Left hindlimb (tissue), 1 donor: ENCODE measurements around the gene MORN3.
"Not testable (repeated sequence)": the region's sequence is repeated elsewhere in the genome, so short reads cannot be mapped to it uniquely, and the experiment has no call there.

Experiments
- DNase-seq: peaks from one replicate; pipeline ENCODE4 v3.0.0-alpha.2; 2018

MORN3 gene, protein sequence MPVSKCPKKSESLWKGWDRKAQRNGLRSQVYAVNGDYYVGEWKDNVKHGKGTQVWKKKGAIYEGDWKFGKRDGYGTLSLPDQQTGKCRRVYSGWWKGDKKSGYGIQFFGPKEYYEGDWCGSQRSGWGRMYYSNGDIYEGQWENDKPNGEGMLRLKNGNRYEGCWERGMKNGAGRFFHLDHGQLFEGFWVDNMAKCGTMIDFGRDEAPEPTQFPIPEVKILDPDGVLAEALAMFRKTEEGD

DNA sequence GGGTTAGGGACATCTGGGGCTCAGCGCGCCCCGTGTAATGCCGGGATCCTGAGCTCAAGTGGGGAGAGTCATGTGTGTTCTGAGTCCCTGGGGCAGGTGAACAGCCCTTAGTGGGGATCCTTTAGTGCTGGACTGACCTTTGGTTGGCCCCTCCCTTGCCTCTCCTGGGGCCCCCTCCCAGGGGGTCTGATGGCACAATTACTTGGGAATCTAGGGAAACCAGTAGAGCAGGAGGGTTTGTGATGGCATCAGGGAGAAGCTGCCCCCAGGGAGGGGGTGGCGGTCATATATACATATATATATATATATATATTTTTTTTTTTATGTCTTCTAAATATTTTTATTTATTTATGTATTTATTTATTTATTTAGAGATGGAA, at the start of gene MORN3:
Gene MORN3, minus strand, starts transcription at position 134 of the 380 bp plus-strand sequence. CDS start 171 bp downstream, outside the sequence.
- DNase-seq, result no peak

DNA sequence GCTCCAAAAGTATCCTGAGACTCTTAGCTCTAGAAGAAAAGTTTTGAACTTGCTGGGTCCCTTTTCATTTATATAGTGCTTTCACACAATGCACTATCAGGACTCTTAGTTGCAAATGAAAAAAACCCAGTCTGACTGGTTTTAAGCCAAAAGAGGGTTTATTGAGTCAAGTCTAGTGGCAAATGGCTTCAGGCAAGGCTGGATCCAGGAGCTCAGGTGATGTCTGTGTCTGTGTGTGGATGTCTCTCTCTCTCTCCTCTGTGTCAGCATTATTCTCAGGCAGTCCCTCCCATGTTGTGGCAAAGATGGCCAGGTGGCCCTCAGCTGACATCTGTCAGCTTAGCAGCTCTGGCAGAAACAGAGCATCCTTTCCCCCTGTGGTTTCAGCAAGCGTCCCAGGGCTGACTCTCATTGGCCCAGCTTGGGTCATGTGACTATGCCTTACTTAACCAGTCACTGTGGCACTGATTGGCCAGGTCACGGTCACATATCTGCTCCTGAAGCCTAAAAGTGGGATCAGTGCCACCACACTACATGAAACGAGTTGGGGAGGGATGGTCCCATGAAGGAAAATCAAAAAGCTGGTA, 49.3 kb upstream of the MORN3 start:
- DNase-seq, result no peak

DNA sequence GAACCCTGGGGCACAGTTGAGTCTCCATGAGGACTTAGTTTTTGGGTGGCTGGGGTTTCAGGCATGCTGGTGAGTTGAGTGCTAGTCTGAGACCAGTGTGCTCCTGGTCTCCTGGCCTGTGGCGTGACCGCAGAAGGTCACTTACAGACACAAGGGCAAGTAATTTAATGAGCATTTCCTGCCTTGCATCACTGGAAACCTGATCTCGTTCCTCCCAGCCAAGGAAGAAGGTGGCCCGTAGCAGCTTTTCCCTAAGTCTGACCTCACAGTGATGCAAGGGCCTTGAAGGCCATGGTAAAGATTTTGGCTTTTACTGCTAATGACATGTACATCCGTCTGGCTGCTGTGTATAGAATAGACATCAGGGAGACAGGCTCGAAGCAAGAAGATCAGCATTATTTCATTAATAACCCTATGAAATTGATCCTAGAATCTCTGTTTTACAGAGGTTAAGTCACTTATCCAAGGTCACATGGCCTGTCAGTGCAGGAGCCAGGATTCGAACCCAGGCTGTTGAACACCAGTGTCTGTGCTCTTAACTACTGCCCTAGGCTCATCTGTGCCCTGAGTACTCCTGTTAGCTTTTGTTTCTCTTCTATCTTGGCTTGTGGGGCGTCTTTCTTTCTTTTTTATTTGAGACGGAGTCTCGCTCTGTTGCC, 47.7 kb upstream of the MORN3 start:
- no peak for DNase-seq

DNA sequence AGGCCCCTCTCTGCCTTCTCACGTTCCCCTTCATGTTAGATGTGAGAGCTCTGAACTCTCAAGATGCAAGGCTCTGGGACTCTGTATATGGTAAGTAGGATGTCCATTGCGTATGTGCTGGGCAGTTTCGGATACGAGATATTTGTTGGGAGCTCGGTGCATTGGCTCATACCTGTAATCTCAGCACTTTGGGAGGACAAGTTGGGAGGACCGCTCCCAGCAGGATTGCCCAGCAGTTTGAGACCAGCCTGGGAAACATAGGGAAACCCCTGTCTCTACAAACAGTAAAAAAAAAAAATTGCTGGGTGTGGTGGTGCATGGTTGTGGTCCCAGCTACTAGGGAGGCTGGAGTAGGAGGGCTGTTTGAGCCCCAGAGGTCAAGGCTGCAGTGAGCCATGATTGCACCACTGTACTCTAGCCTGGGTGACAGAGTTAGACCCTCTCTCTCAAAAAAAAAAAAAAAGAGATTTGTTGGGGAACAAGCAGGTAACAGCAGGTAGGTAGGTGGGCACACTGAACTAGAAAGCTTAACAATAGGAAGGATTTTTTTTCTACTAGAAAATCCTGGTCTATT, 46.5 kb upstream of the MORN3 start:
- DNase-seq, result no peak

DNA sequence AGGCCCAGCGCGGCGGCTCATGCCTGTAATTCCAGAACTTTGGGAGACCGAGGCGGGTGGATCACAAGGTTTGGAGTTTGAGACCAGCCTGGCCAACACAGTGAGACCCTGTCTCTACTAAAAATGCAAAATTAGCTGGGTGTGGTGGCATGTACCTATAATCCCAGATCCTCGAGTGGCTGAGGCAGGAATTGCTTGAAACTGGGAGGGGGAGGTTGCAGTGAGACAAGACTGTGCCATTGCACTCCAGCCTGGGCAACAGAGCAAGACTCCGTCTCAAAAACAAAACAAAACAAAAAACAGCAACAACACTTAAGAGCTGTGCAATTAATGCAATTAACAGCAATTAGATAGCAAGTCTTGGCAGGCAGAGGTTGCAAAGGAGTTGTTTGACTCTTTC, 45.6 kb upstream of the MORN3 start:
- not testable (repeated sequence) for DNase-seq

DNA sequence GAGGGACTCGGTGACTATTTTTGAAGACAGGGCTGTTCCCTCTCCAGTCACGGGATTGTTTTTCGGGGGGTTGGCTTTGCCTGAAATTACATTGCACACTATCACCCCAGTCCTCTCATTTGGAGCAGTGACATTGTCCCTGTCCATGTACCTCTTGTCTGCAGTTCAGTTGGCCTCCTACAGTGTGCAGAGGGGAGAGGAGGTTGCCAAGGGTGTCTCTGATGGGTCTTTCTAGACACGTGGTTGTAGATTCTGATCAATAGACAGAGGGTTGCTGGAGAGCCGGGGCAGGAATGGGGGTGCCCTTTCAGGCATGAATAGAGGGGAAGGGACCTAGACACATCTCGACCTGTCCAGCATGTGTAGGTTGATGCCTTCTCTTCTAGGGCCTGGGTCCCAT, 44.3 kb upstream of the MORN3 start:
- DNase-seq, result no peak

DNA sequence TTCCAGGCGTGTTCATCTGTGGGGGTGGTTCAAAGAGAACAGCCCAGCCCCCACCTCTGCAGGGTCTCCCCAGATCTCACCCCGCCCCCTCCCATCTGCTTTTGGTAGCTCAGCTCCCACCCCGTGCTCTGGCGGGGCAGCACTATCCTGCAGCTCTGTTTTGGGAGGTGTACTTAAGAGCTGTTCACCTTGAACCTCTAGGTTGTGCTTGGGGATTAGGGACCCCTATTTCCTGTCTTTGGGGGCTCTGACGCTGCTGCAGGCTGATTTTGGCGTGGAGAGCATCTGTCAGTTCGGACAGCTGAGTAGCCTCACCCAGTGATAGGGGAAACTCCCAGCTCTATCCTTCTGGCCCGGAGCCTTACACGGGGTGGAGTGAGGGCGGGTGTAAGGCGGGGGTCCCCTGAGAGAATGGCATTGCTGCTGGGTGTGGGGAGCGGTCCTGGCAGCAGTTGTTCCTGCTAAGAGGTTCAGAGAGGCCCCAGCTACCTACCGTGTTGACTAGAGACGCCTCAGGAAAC, 43.9 kb upstream of the MORN3 start:
- peak; percentile 65 for DNase-seq

DNA sequence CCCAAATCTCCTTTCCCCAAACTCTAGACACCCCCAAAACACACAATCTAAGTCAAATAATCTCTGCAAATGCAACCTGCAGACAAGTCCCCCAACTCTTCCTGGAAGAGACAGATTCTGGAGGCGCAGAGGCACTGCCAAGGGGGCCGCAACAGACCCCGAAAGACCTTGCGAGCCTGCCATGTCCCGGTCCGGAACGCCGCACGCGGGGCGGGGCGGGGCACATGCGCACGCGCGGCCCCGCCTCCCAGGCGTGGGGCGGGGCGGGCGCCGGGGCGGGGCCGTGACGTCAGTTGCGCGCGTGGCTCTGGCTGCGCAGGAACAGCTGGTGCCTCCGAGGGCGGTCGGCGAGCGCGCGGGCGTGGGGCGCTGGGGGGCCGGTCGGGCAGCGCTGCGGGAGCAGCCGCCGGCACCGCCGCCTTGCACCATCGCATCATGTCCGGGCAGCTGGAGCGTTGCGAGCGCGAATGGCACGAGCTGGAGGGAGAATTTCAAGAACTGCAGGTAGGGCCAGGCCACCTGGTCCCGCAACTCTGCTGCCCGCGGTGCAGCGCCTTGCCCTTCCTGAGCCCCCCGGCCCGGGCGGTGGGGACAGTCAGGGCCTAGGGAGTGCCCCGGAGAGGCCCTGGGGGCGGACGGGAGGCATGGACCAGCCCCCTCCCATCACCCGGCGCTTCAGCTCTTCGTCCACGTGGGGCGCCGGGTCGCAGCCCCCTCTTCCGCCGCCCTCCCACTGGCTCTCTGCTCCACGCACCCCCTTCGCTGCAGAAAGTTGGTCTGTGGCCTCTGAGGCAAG, 43.2 kb upstream of the MORN3 start, which contains the start of gene TMEM120B:
Gene TMEM120B, plus strand, starts transcription at position 292 of the 796 bp plus-strand sequence. Its CDS starts 144 bp downstream, at position 436.
- DNase-seq, result peak; percentile 90

DNA sequence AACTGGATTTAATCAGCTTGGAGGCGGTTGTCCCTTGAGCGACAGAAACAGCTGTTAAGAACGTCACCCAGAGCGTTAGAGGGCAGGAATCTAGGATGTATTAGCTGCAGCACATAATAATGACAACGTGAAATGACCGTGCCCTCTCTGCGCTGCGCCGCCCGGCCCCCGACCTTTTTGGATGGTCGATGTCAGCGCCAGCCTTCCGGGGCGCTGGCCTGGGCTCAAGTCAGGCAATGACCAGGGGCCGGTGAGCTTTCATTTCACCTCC, 42.7 kb upstream of the MORN3 start:
- DNase-seq, result peak; percentile 74

DNA sequence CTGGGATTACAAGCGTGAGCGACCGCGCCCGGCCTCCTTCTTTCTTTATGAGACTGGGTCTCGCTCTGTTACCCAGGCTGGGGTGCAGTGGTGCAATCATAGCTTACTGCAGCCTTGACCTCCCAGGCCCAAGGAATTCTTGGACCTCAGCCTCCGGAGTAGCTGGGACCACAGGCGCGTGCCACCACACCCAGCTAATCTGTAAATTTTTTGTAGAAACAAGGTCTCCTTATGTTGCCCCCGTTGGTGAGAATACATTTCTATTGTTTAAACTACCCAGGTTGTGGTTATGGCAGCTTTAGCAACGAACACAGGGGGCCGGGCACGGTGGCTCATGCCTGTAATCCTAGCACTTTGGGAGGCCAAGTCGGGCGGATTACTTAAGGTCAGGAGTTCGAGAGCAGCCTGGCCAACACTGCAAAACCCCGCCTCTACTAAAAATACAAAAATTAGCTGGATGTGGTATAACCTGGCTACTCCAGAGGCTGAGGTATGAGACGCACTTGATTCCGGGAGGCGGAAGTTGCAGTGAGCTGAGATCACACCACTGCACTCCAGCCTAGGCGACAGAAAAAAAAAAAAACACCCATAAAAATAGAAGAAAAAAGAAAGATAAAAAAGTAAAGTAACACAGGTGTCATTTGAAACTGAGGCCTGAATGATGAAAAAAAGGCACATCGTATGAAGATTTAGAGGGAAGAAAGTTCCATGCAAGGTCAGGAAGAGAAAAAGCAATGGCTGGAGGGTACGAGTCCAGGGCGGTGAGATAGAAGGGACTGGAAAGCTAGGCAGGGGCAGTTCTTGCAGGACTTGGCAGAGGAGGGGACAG, 42.1 kb upstream of the MORN3 start:
- no peak for DNase-seq

DNA sequence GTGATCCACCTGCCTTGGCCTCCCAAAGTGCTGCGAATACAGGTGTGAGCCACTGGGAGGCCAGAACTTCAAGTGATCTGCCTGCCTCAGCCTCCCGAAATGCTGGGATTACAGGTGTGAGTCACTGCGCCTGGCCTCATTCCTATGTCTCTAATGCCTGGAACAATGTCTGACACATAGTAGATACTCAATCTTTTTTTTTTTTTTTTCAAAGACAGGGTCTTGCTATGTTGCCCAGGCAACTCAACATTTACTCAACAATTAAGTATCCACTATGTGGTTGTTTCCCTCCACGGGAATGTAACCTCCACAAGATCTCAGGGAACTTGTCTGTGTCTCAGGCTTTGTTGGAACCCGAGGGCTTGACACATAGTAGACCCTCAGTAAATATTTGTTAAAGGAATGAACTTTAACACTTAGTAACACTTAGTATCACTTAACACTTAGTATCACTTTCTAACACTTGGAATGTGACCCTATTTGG, 40.1 kb upstream of the MORN3 start:
- no peak for DNase-seq

DNA sequence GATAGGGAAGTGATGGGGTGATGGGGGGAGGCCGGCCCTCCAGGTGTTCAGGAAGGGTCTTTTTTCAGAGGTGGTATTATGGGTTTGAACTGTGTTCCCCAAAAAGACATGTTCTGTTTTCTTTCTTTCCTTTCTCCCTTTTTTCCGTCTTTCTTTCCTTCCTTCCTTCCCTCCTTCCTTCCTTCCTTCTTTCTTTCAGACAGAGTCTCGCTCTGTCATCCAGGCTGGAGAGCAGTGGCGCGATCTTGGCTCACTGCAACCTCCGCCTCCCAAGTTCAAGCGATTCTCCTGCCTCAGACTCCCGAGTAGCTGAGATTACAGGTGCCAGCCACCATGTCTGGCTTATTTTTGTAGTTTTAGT, 39.6 kb upstream of the MORN3 start:
- DNase-seq, result not testable (repeated sequence)

DNA sequence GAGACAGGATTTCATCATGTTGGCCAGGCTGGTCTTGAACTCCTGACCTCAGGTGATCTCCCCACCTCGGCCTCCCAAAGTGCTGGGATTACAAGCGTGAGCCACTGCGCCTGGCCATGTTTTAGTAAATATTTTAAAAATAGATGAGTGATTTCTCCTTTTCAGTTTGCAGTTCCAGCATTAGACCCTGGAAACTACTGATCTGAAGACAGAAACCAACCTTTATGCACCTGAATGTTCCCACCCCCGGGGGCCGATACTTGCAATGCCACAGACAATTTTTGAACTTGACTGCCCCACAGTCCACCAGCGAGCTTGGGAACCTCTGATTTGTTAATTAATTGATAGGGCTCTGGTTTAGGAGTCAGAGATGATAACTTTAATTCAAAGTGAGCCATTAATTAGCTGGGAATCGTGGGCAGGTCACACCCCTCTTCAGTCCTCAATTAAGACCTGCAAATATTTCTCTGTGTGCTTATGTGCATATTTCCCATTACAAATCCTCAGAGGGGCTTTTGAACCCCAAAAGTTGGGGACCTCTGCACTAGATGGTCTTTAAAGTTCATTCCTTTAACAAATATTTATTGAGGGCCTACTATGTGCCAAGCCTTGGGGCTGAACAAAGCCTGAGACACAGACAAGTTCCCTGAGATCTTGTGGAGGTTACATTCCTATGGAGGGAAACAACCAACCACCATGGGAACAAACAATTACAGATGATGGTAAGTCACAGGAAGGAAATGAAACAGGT, 39.0 kb upstream of the MORN3 start:
- no peak for DNase-seq

DNA sequence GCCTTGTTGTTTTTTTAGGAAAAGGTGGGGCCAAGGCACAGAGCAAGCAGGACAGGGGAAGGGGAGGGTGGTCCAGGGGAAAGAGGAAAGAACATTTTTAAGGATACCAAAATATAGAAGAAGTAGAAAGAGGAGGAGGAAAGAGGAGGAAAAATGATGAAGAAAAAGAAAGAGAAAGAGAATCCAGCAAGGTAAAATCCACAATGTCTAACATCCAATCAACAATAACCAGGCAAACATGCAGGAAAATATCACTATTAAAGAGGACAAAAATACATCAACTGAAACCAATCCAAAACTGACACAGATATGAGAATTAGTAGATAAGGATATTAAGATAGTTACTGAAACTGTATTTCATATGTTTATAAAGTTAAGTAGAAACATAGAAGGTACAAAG, 36.1 kb upstream of the MORN3 start:
- no peak for DNase-seq

DNA sequence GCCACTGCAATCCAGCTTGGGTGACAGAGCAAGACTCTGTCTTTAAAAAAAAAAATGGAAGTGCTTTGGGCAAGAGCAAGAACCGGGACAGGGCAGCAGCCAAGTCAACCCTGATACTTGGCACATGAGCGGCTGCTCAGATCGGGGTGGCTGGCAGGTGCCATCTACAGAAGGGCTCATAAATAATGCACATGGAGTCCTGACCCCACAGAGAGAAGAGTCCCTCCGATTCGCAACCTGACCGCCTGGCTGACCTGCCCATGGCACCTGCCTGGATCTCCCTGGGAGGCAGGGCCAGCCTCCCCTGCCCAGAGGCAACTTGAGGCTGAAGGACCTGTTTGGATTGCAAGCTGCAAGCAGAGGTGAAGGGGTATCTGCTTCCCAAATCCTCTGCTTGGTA, 33.5 kb upstream of the MORN3 start:
- DNase-seq, result no peak

DNA sequence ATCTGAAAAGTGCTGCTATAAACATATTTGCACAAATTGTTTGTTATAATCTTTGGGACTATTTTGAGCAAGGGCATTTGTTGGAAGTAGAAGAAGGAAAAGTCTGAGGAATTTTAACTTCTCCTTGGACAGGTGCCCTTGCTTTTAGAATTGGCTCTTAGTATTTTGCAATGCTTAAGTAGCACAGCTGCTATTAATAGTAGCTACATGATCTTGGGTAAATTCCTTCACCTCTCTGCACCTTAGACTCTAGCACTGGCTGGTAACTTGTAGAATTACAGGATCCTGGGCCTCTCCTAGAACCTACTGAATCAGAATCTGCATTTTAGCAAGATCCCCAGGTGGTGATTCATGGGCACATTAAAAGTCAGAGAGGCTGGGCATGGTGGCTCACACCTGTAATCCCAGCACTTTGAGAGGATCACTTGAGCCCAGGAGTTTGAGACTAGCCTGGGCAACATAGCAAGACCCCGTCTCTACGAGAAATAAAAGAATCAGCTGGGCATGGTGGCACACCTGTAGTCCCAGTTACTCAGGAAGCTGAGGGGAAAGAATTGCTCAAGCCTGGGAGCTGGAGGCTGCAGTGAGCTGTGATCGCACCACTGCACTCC, 32.3 kb upstream of the MORN3 start:
- no peak for DNase-seq

DNA sequence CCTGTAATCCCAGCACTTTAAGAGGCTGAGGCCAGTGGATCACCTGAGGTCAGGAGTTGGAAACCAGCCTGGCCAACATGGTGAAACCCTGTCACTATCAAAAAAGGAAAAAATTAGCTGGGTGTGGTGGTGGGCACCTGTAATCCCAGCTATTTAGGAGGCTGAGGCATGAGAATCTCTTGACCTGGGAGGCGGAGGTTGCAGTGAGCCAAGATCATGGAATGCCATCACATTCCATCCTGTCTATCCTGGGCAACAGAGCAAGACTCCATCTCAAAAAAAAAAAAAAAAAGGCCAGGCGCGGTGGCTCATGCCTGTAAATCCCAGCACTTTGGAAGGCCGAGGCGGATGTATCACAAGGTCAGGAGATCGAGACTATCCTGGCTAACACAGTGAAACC, 28.4 kb upstream of the MORN3 start:
- not testable (repeated sequence) for DNase-seq

DNA sequence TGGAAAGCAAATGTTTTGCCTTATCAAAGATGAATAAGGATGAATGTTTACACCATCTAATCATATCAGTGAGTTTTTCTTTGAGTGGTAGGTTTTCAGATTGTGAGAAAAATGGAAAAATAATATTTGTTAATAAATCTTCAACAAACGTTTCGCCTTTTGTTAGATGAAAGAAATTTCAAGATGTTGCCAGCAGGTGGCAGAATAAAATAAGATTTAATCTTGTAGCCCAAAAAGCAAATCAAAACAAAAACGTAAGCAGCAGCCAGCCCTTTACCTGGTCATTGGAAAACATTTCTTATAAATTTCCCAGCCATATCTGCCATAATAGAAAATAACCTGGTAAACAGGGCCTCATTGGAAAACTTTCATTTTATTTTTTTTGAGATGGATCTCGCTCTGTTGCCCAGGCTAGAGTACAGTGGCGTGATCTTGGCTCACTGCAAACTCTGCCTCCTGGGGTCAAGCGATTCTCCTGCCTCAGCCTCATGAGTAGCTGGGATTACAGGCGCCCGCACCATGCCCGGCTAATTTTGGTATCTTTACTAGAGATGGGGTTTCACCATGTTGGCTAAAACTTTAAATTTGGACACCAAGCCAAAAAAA, 27.7 kb upstream of the MORN3 start:
- DNase-seq, result no peak

DNA sequence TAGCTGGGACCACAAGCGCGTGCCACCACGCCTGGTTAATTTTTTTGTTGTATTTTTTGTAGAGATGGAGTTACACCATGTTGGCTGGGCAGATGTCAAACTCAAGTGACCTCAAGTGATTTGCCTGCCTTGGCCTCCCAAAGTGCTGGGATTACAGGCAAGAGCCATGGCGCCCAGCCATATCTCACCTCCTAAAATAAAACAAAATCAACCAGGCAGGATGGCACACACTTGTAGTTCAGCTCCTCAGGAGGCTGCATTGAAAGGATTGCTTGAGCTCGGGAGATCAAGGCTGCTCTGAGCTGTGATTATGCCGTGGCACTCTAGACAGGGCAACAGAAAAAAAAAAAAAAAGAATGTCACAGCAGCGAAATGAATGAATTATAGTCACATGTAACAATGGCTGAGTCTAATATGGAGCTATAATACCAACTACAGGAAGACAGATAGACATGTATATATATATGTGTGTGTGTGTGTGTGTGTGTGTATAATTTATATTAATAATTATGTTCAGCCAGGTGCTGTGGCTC, 23.8 kb upstream of the MORN3 start:
- no peak for DNase-seq

DNA sequence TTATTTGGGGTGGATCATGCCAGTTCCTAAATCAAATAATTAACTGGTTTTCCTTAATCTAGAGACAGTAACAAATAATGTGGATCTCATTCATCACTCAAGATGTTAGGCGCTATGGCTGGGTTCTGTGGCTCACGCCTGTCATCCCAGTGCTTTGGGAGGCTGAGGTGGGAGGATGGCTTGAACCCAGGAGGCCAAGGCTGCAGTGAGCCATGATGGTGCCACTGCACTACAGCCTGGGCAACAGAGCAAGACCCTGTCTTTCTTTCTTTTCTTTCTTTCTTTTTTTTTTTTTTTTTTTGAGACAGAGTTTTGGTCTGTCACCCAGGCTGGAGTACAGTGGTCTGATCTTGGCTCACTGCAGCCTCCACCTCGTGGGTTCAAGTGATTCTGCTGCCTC, 23.3 kb upstream of the MORN3 start:
- not testable (repeated sequence) for DNase-seq
